GM12864 (cell line): ENCODE data around the gene SPC25.

Experiments used
- DNase-seq: peaks from one replicate; pipeline ENCODE4 v3.0.0-alpha.2; 2011; ENCODE audit warnings: low read depth
- H3K4me3 ChIP-seq: 2 replicates; pipeline ENCODE4 v1.5.1; 2011; ENCODE audit warnings: mild to moderate bottlenecking, low read depth, low read length, control low read depth
- CTCF ChIP-seq: IDR thresholded peaks from 2 replicates; pipeline ENCODE4 v1.5.1; 2011; ENCODE audit warnings: low read depth, mild to moderate bottlenecking, moderate library complexity, low read length, control low read depth, inconsistent platforms; ENCODE audit errors: missing control alignments

The SPC25 gene

DNA sequence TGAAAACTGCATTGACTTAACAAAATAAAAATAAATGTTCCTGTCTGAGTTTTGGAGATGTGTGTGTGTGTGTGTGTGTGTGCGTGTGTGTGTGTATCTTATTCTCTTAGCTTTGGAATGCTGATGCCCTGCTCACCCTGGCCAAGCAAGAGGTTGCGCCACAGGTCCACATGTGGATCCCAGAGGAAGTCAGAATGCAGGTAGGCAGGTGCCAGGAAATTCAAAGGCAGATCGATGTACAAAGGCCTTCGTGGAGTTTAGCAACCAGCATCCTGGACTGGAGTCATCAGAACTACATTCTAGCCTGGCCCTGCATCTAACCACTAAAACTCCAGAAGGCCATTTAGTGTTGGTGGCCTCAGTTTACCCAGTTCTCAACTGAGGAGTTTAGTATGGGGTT lies 23.3 kb upstream of the SPC25 start:
- no peak overlapping the region for H3K4me3 ChIP-seq
- no peak for DNase-seq
- no peak for TF ChIP-seq CTCF

DNA sequence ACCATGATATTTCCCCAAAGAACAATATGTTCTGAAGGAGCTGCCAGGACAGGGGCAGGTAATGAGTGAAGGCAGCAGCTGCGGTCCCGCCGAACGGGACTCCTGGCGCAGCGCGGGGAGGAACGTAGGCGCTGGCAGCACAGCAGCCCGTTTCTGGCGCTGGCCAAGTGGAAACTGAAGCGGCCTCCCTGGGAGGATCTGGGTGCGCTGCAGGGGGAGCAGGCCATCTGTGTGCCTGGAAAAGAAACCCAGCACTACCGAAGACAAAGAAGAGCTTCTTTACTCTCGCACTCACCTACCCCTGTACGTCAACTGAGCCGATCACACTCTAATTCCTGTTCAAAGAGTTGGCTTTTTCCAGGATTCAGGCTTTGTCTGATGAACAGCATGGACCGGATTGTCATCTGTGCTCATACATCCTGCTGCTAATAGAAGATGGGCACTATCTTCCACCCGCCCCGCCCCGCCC lies 22.7 kb upstream of the SPC25 start:
- no peak for TF ChIP-seq CTCF
- no peak for DNase-seq
- no peak overlapping the region for H3K4me3 ChIP-seq

GRCh38 chr2:168912466-168912865 lies 22.2 kb upstream of the SPC25 start:
- no peak for DNase-seq

GRCh38 chr2:168910330-168910729 lies 20.1 kb upstream of the SPC25 start:
- no peak for DNase-seq
- TF ChIP-seq CTCF: no peak
- no peak overlapping the region for H3K4me3 ChIP-seq

More at GRCh38 chr2:168912466-168912865, 22.2 kb upstream of the SPC25 start:
- no peak overlapping the region for H3K4me3 ChIP-seq
- no peak for TF ChIP-seq CTCF

GRCh38 chr2:168907940-168908662 lies 17.9 kb upstream of the SPC25 start:
- TF ChIP-seq CTCF: no peak
- H3K4me3 ChIP-seq: no peak overlapping the region
- no peak for DNase-seq

DNA sequence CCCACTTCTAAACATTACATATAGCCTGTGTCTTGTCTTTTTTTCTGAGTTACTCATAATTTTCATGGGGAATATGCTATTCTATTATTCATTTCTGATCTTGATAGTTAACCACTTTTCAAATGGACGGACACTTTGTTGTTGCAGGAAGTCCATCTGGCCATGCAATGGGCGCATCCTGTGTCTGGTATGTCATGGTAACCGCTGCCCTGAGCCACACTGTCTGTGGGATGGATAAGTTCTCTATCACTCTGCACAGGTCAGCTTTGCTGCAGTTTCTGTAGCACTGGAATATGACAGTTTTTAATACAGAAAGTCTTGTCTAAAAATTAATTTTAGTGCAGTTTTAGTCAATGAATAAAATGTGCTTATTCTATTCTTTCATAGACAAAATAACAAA lies 14.1 kb upstream of the SPC25 start:
- TF ChIP-seq CTCF: no peak
- no peak for DNase-seq

DNA sequence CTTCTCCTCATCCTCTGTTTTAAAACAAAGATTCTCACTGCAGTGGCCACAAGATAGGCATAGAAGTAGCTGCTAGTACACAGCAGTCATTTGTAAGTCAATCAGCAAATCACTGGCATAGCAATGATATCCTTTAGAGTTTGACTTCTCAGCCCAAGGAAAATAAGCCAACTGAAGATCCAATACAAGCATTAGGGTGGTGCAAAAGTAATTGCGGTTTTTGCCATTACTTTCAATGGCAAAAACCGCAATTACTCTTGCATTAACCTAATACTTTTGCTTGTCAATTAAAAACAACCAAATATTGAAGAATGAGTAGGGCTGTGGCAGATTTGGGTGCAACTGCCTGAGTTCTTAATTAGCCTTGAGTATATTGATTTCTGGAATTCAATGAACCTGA lies 13.7 kb upstream of the SPC25 start:
- TF ChIP-seq CTCF: no peak
- no peak overlapping the region for H3K4me3 ChIP-seq
- DNase-seq: no peak

More for the DNA sequence above, 14.1 kb upstream of the SPC25 start:
- no peak overlapping the region for H3K4me3 ChIP-seq
